GM12864 (cell line): Measurements from ENCODE around the gene UNKL.

ENCODE experiments used
- DNase-seq: peaks from one replicate; pipeline ENCODE4 v3.0.0-alpha.2; 2011; ENCODE audit warnings: low read depth
- H3K4me3 ChIP-seq: 2 replicates; pipeline ENCODE4 v1.5.1; 2011; ENCODE audit warnings: mild to moderate bottlenecking, low read depth, low read length, control low read depth
- CTCF ChIP-seq: IDR thresholded peaks from 2 replicates; pipeline ENCODE4 v1.5.1; 2011; ENCODE audit warnings: low read depth, mild to moderate bottlenecking, moderate library complexity, low read length, control low read depth, inconsistent platforms; ENCODE audit errors: missing control alignments

The UNKL gene

GRCh38 chr16:1401061-1401757, 13.3 kb downstream of the UNKL start:
- TF ChIP-seq CTCF: no peak
- no peak overlapping the region for H3K4me3 ChIP-seq
- DNase-seq: no peak

- no peak for DNase-seq
- TF ChIP-seq CTCF: no peak
- H3K4me3 ChIP-seq: no peak overlapping the region
Measured at GRCh38 chr16:1398826-1399581, 15.5 kb downstream of the UNKL start.

- H3K4me3 ChIP-seq: no peak overlapping the region
- no peak for DNase-seq
- TF ChIP-seq CTCF: no peak
Measured at GRCh38 chr16:1398351-1398750, 16.2 kb downstream of the UNKL start.

- no peak for TF ChIP-seq CTCF
- no peak for DNase-seq
- H3K4me3 ChIP-seq: no peak overlapping the region
Measured at GRCh38 chr16:1397779-1398178, 16.7 kb downstream of the UNKL start.

GRCh38 chr16:1395444-1396031, 19.0 kb downstream of the UNKL start:
- H3K4me3 ChIP-seq: no peak overlapping the region
- no peak for DNase-seq
- TF ChIP-seq CTCF: no peak

GRCh38 chr16:1394367-1394951, 20.0 kb downstream of the UNKL start:
- no peak for DNase-seq
- no peak overlapping the region for H3K4me3 ChIP-seq
- no peak for TF ChIP-seq CTCF
